COLO668 (cell line): ENCODE measurements around the gene MAPKAP1.
"Not testable (repeated sequence)": the region's sequence is repeated elsewhere in the genome, so short reads cannot be mapped to it uniquely, and the experiment has no call there.

ENCODE experiments used
- DNase-seq: peaks from one replicate; lab custom pipeline; 2025; ENCODE audit not compliant: unreplicated experiment; lab: John Stamatoyannopoulos, UW

Gene MAPKAP1

DNA sequence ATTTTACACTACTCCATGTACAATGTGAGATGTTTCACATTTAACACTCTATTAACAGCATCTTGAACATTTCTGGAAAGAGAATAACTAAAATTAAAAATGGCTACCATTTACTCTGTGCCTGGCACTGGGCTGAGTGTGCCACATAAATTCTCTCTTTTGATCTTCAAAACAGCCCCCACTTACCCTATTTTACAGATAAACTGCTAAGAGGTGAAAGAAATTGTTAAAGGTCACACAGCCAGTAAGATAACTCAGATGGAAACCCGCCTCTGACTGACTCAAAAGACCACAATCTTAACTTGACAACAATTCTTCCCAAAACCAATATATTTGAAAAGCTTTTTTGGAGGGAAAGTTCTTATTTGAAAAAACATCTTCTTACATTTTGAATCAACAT is 97.3 kb downstream of the MAPKAP1 start:
- no peak for DNase-seq

DNA sequence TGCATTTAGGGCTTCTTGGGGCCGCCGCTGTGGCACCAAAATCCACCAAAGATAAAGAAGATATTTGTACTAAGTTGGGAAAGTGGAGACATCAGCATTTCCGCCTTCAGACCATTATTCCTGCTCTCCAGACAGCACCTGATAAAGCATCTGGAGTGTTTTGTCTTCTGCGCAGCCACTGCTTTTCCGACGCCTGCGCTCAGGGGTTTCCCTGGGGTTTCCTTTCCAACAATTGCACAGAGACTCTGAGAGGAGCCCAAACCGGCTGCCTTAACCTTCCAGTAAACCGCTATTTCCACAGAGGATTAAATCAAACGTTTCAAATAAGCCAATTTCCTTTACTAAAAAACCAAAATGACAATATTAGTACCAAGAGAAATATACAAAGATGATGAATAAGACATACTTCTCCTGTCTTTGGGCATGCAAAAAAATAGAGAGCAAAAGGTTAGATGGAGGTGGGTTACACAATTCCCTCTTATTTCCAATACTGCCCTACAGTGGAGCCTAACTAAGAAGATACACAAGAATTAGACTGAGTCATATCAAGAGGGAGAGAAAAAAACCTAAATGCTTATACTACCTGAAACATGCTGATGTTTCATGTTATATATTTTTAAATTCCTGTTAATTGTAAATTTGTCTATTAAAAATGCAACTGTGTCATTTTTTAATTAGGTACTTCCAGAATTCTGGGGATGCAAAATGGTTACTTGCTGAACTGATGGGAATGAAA is 98.4 kb downstream of the MAPKAP1 start:
- DNase-seq = no peak

DNA sequence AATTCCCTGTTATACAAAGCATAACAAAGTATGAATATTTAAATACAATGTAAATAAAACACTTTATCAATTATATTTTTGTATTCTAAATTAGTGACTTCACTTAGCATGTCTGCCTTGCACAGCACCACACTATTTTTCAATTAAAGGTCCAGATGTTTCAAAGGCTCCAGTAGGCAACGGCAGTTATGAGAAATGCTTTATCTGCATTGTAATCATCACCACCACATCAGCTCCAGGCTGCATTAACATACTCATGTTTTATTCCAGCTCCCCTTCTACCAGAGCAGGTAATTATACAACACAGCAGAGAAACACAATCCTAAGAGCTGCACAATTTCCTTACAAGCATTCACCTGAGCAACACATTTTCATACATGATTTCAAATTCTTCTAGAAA is 102.8 kb downstream of the MAPKAP1 start:
- DNase-seq = no peak

DNA sequence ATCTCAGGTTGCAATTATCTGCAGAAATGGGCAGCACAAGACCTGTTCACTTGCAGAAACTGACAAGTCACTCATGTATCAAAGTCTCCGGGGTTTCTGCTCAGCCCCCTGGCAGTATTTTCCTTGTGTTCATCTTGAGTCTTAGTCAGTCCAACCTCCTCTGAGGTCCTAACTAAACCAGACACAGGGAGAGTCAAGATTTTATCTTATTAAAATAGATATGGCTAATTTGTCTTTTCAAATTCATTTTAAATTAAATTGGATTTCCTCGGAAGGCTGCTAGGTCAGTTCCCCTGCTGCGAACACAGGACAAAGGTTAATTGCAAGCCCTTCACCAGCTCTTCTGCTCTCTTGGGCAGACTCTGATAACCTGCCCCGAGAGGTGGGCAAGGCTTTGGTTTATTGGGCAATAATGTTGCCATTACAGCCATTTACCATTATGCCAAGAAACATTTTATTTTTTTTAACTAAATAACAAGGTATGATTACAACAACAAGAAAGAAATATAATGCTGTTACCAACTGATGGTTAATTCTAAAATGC is 103.5 kb downstream of the MAPKAP1 start:
- DNase-seq = no peak

DNA sequence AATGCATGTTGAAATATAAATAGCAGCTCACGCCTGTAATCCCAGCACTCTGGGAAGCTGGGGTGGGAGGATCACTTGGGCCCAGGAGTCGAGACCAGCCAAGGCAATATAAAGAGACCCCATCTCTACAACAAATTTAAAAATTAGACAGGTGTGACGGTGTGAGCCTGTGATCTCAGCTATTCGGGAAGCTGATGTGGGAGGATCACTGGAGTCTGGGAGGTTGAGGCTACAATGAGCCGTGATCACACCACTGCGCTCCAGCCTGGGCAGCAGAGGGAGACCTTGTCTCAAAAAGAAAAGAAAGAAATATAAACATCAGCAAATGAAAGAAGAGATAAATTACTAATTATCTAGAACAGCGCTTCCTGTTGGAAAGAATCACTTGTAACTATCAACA is 105.0 kb downstream of the MAPKAP1 start:
- DNase-seq = no peak

DNA sequence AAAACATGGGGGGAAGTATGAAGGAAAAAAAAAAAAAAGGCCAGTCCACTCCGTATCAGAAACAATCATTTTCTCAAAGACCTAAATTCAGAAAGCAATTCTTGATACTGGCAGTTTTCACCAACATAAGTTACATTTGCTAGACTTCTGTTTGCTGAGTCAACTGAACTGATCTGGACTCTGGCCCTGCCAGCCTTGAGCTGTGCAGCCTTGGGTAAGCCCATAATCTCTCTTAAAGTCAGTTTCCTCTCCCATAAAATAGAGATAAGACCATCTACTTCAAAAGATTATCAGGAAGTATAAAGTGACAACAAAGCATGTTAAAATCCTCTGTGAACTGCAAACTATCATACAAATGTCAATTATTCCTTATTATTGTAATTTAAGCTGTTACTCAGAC is 106.8 kb downstream of the MAPKAP1 start:
- no peak for DNase-seq

DNA sequence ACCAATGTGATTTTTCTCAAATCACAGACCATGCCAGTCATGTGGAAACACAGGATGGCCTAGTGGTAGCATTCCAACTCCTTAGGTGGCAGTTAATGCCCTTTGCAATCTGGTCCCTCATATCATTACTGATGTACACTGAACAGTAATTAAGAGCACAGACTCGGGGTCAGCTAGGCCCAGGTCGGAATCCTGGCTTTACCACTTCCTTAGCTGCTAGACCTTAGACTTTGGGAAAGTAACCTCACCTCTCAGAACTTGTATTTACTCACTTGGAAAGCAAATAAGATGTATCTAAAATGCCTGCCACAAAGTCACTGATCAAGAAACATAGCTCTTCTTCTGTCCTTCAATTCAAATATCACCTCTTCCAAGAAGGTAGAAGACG is 112.8 kb downstream of the MAPKAP1 start:
- no peak for DNase-seq

DNA sequence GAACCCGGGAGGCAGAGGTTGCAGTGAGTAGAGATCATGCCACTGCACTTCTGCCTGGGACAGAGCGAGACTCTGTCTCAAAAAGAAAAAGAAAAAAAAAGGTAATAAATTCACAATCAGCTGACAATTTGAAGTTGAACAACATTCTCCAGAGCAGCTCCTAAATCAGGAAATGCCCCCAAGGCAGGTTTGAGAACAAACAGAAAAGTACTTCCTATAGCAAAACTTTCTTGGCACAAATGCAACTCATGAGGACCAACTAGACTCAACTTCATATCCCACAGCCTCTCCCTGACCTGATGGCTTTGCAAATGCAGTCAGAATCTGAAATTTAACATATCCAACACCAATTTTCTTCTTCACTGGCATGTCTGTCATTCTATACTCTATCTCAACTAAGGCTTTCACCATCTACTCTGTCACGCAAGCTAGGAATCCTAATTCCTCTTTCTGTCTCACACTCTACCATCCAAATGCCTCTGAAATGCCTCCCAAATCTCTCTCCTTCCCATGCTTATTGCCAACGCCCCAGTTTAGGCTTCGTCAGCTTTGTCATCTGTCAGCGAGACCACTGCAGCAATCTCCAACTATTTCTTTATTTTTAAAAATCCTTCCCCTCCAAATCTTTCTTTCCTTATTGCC is 113.3 kb downstream of the MAPKAP1 start:
- no peak for DNase-seq

DNA sequence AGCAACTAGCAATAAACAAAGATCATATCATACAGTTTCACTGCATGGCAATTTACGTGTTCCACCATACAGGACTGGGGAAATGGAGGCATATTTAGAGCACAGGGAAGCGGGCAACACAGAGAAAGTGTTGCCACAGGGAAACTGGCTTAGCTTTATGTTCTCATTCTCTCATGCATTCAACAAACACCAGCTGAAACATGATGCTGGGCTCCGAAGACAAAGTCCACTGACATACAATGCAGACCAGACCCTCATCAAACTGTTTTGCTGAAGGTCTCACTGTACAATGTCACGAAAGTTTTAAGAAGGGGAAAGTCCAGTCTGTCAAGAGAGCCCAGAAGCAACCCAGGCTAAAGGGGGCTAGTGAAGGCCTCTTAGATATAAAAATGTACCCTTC is 115.1 kb downstream of the MAPKAP1 start:
- peak; percentile 24 for DNase-seq

DNA sequence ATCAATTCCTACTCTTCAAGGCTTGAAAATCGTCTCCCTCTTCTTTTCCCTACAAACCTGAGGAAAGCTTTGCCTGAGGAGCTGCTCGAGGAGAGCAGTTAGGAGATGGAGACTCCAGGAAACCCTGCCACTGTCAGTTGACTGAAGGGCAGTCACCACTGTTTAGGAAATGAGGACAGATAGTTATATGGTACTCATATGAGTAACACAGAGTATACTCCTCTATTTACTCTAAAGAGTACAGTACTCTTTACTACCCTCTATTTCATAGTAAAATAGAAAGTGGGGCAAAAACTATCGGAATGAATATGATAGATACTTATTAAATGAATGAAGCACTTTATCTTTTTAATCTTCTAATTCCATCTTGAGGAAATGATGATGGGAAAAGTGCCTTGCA is 115.8 kb downstream of the MAPKAP1 start:
- DNase-seq = no peak

DNA sequence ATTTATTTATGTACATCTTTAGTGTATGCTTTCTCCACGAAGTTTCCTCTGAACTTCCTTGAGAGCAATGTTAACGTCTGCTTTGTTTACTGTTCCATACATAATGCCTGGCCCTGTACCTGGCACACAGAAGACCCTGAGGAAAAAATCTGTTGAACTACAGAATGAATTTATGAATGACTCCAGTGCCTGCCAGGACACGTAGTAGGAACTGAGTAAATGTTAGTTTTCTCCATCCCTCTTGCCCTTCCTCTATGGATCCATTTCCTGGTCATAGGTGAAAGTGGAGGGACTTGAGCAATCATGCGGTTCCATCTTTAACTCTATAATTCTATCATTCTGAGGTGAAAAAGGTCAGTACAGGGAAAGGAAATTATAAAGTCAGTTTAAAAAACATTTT is 117.7 kb downstream of the MAPKAP1 start:
- no peak for DNase-seq

DNA sequence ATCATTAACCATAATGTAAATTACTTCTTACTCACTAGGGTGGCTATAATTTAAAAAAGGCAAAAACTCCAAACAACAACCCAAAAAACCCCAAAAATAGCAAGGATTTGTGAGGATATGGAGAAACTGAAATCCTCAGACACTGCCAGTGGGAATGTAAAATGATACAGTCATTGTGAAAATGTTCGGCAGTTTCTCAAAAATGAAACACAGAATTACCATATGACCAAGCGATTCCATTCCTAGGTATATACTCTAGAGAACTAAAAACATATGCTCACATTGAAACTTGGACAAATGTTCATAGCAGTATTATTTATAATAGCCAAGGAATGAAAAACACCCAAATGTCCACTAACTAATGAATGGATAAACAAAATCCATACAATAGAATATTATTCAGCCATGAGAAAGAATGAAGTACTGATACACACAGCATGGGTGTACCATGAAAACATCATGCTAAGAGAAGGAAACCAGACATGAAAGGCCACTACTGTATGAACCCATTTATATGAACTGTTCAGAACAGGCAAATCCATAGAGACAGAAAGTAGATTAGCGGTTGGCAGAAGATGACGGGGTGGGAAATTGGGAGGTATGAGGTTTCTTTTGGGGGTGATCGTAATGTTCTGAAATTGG is 119.1 kb downstream of the MAPKAP1 start:
- no peak for DNase-seq

DNA sequence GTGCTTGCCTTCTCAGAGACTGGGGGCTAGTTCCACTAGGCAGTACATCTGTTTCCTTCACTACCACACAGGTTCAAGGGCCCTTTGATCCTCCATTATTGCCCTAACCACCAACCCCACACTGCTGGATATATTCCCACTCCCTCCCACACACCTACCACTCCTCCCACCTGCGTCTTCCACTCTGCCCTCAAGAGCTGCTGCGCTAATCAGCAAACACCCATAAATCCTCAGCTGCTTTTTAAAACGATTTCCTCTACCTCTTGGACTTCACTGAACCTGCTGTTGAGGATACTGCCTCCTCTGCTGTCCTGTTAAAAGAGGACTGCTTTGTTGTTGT is 120.9 kb downstream of the MAPKAP1 start:
- DNase-seq = peak; percentile 42

DNA sequence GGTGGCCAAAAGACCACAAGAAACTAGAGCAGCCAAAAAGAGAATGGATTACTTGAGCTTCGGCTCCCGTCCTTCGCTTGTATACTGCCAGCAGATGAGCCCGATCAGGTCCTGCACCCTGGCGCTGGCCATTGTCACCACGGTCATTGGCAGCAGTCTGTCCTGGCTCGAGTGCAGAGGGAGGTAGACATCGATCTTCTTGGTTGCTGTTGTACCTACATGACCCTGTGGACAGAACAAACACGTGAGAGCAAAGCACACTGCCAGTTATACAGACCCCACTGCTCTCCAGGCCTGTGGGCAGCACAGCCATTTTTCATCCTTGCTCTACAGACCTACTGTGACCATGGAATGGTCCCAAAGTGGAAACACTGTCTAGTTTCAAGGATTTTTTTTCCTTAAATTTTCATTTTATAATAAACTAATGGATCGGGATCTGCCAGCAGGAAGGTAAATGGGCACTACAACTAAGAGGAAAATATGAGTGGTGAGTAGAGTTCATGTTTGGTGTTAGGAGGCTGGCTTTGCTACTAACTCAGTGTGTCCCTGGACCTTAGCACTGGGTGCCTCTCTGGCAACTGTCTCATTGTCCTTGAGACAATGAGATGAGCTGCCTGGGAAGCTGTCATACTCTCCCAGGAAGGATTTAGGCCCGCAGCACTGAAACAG is 121.4 kb downstream of the MAPKAP1 start:
- DNase-seq = no peak

DNA sequence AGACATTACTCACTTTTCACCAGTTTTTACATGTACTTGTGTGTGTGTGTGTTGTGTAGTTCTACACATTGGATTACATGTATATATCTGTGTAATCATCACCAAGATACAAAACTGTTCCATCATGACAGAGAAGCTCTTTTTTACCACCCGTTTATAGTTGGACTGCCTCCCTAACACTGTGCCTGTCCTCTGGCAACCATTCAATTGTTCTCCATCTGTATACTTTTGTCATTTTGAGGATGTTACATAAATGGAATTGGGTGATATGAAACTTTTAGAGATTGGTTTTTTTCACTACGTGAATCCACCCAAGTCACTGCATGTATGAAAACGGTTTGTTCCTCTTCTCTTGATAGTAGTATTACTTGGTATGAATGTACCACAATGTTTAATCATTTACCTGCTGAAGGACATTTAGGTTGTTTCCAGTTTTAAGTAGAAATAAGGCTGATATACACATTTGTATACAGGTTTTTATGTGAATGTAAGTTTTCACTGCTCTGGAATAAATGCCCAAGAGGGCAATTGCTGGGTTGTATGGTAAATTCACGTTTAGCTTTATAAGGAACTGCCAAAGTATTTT is 126.2 kb downstream of the MAPKAP1 start:
- DNase-seq = no peak

DNA sequence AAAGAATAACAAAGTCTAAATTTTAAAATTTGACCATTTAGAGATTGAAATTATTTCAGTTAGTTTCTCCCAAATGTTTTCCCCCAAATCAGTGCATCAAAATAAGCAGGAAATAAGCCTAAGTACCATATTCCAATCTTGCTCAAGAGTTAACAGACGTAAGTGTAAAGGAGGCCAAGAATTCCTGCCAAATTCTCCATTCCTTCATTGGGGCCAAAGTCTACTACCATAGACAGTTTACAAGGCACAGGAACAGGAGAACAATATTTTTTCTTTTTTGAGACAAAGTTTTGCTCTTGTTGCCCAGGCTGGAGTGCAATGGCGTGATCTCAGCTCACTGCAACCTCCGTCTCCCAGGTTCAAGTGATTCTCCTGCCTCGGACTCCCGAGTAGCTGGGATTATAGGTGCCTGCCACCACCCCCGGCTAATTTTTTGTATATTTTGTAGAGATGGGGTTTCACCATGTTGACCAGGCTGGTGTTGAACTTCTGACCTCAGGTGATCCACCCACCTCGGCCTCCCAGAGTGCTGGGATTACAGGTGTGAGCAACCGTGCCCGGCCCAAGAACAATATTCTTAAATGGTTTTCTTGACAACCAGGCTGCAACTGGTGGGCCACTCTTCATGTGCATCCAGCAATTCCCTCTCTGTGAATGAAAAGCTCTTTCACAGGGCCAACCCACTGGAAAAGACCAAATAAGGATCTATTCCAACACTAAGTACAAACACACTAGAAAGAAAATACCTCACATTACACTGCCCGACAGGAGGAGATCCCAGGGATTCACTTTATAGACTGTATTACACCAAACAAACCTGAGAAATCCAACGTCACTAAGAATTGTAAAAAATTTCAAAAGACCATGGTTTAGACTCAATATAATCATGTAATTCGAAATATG is 127.7 kb downstream of the MAPKAP1 start:
- DNase-seq = no peak

DNA sequence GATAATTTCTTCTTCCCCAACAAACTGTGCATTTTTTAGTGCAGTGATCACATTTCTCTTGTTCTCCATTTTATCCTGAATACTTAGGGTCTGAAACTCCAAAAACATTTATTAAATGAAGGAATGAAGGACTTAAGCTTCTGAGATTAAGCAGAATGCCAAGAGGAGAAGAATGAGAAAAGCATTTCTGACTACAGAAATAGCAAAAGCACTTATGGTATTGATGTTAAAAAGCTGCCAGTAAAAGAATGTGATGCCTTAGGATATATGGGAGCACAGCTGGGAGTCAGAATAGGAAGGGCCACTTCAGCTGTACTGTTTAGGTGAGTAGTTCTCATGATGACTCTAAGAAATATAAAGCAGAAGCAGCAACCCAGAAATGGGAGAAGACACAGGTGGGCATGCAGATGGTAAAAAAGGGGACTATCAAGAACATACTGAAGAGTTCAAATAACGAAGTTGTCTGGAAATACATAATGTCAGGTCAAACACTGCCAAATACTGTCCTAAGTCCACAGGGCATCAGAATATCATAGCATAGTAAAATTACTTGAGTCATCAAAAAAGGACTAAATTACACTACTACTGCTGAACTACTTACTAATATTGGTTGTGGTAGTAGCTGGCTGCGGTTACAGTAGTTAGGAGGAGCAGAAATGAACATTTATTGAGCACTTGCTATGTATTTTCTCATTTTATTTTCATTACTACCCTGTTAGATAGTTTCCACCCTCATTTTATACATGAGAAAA is 132.7 kb downstream of the MAPKAP1 start:
- DNase-seq = no peak

DNA sequence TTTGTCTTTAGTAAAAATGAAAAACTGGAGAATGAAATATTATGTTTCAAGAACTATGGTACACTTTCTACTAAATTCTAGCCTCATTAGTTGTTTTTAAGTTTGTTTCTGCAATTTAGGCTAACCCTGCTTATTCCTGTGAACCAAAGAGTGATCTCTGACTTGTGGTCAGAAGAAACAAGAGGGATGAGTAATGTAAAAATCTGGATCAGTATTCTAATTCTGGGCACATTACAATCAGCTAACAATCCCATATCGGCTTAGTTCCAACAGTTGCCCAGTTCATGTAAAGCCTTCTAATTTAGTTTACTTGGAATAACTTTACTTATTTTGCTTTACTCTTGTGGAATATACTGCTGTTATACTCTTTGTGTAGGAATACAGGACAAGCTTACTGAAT is 134.5 kb downstream of the MAPKAP1 start:
- not testable (repeated sequence) for DNase-seq

DNA sequence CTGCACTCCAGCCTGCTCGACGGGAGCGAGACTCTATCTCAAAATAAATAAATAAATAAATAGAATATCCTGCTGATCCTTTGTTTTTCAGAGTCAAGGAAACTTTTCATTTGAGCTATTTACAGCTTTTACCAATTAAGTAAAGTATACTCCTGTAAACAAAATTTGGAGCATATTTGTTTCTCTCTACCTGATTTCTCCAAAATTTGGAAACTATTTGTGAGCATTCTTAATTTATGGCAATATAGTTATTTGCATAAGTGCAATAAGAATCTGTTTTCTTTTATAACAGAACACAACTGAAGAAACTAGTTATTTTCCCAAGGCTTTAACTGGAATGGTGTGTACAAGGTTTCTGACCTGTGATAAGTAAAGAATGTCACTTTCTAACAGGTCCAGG is 135.2 kb downstream of the MAPKAP1 start:
- DNase-seq = not testable (repeated sequence)

DNA sequence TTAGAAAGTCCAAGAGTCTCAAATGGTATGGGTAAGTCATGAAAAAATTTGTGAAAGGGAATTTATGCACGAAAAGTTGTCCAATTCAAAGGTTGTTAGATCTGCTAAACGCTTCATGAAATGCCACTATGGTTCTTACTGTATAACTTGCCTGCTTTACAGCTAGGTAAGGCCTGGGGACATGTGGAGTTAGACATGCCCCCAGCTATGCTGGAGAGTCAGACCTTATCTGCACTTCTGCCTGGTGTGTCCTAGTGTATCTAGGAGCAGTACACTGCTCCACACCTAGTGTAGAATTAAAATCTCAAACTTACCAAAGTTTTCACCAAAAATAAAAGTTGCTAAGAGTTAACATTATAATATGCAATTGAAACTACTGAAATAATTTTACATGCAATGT is 136.8 kb downstream of the MAPKAP1 start:
- DNase-seq = no peak
